ENCODE results near the gene ARHGAP26.

The ARHGAP26 gene

DNA sequence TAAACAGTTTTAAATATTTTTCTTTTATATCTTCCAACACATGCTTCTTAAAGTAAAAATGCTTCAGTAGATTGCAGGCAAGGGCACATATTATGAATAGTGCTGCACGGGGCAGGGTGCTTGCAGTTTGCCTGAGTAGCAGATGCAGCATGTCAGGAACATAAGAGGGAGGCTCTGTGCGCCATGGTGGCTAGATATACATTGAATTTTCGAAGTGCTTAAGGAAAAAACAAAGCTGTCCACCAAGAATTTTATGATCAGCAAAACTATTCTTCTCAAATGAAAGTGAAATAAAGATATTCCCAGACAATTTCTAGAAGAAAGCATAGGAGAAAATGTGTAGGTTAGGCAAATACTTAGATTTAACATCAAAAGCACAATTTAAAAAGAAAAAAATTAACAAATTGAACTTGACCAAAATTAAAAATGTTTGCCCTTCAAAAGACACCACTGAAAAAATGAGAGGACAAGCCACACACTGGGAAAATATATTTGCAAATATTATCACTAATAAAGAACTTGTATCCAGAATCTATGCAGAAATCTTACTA, 420.2 kb downstream of the ARHGAP26 start:
- TF ChIP-seq, protein P1, sequence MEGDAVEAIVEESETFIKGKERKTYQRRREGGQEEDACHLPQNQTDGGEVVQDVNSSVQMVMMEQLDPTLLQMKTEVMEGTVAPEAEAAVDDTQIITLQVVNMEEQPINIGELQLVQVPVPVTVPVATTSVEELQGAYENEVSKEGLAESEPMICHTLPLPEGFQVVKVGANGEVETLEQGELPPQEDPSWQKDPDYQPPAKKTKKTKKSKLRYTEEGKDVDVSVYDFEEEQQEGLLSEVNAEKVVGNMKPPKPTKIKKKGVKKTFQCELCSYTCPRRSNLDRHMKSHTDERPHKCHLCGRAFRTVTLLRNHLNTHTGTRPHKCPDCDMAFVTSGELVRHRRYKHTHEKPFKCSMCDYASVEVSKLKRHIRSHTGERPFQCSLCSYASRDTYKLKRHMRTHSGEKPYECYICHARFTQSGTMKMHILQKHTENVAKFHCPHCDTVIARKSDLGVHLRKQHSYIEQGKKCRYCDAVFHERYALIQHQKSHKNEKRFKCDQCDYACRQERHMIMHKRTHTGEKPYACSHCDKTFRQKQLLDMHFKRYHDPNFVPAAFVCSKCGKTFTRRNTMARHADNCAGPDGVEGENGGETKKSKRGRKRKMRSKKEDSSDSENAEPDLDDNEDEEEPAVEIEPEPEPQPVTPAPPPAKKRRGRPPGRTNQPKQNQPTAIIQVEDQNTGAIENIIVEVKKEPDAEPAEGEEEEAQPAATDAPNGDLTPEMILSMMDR (conservative IDR thresholded peaks at IDR 0.05; ENCODE audit: low read depth) = no peak
- ChIA-PET POLR2A (ENCODE audit: low non-redundant PET) (no interaction called here), CTCF (interaction anchor here (0.6 kb wide), 1 partner anchor 192 kb away, joined by 8 read pairs; no protein-coding TSS in a partner anchor)
- H3K27ac ChIP-seq = no peak overlapping the region
- no peak for DNase-seq (ENCODE audit: low spot score)

DNA sequence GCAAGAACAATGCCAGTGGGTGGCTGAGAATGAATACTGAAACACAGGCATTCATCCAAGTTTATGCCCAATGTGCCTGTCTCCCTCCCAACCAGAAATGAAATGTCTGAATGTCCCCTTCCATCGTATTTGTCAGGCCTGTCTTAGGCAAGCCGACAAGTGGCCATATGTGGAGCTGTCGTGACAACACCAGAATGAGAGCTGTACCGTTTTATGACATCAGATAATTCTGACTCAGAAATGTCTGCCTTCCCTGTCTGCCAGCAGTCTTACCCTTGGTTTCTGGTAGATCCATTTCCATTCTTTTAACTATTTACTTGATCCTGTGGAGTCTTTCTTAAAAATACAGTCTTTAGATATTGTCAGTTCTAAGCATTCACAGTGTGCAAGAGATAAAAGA, 421.5 kb downstream of the ARHGAP26 start:
- POLR2A ChIA-PET (ENCODE audit: low non-redundant PET) = no interaction called here
- no peak overlapping the region for H3K27ac ChIP-seq
- DNase-seq (ENCODE audit: low spot score) = no peak
- TF ChIP-seq, protein P1 (conservative IDR thresholded peaks at IDR 0.05; ENCODE audit: low read depth) = no peak
- CTCF ChIA-PET = interaction anchor here (1.0 kb wide), 1 partner anchor 13 kb away, joined by 4 read pairs; no protein-coding TSS in a partner anchor

DNA sequence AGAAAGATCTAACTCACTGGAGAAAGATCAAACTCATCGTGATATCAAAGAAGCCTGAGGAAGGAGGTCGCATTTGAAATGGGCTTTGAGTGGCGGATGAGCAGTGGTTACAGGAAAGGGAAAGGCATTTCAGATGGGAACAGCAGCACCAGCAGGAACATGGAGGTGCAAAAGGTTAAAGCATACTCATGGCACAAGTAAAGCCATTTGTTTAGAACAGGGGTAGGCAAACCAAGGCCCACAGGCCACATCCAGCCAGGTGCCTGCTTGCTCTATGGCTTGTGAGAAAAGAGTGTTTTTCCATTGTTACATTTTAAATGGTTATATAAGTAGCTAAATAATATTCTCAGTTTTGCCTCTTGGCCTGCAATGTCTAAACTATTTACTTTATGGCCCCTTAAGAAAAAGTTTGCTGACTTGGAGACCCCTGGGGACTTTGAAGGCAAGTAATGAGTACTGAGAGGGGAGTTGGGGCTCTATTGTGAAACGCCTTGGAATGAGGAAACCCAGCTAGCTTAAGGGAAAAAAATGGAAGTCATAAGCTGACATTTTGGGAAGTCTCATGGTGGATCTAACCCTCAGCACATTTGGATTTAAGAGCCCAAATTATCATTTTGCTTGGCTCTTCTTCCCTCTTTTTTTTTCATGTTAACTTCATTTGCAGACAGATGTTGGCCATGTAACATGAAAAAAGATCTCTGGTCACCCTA, 422.2 kb downstream of the ARHGAP26 start:
- POLR2A ChIA-PET (ENCODE audit: low non-redundant PET) = no interaction called here
- H3K27ac ChIP-seq = no peak overlapping the region
- DNase-seq (ENCODE audit: low spot score) = no peak
- TF ChIP-seq, protein P1 (conservative IDR thresholded peaks at IDR 0.05; ENCODE audit: low read depth) = no peak
- CTCF ChIA-PET = interaction anchor here (1.0 kb wide), 1 partner anchor 13 kb away, joined by 4 read pairs; no protein-coding TSS in a partner anchor

DNA sequence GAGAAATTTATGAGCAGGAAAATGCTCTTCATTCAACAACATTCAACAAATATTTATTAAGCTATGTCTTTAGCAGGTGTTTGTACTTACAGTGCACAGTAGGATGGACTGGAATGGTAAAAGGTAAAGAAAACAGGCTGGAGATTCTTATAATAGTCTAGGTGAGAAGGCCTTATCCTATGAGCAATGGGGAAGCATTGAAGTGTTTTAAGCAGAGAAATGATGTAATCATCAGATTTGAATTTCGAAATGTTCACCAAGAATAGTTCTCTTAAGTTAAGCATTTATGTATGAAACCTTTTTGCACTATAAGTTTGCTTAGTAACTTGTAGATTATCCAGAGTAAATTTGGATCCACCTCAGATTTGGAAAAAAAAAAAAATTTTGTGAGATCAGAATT, 424.0 kb downstream of the ARHGAP26 start:
- ChIA-PET POLR2A (ENCODE audit: low non-redundant PET) (no interaction called here), CTCF (no interaction called here)
- TF ChIP-seq, protein P1 (conservative IDR thresholded peaks at IDR 0.05; ENCODE audit: low read depth) = no peak
- DNase-seq (ENCODE audit: low spot score) = no peak
- no peak overlapping the region for H3K27ac ChIP-seq

DNA sequence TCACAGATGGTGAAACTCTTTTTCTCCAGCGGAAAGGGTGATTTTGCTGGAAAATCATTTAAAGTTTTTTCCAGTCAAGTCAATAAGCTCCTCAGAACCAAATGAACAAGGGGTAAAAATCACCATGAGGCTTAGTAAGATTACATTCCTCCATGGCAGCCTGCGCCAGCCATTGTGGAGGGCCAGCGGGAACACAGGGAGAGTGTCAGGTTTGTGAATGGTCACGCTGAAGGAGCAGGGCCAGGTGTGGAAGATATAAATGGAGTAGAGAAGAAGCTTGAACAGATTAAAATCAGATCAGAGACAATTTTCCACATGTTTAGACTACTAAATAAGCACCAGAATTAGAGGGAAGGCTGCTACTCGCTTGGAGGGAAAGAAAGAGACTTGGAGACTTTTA, 424.5 kb downstream of the ARHGAP26 start:
- CTCF ChIA-PET = interaction anchor here (1.8 kb wide), 1 partner anchor 210 kb away, joined by 6 read pairs; no protein-coding TSS in a partner anchor
- DNase-seq (ENCODE audit: low spot score) = no peak
- H3K27ac ChIP-seq = peak overlapping the region; percentile 66
- POLR2A ChIA-PET (ENCODE audit: low non-redundant PET) = no interaction called here
- TF ChIP-seq, protein P1 (conservative IDR thresholded peaks at IDR 0.05; ENCODE audit: low read depth) = no peak

DNA sequence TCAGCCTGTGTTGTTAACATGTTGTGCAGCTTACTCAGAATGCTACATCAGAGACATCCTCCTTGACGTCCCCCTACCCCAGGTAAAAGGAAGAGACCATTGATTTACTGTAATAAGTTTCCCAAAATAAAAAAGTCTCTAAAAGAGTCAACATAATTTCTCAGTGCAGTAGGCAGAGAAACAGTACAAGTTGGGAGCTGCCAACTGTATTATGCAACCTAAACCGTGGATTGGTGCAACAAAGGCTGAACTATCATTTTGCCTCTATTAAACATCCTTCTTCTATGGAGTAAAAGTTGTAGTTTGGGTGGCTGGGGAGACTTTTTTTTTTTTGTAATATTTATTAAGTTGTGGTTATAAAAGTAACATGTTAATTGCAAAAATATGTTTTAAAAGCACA, 425.3 kb downstream of the ARHGAP26 start:
- H3K27ac ChIP-seq = no peak overlapping the region
- DNase-seq (ENCODE audit: low spot score) = peak; percentile 23
- POLR2A ChIA-PET (ENCODE audit: low non-redundant PET) = no interaction called here
- CTCF ChIA-PET = interaction anchor here (0.7 to 1.8 kb wide), 2 partner anchors 209 to 492 kb away, joined by 3 to 6 read pairs; no protein-coding TSS in a partner anchor
- TF ChIP-seq, protein P1 (conservative IDR thresholded peaks at IDR 0.05; ENCODE audit: low read depth) = no peak
